ENCODE measurements around the gene SEH1L.
A peak's percentile ranks its signal among the peaks of the same experiment; 100 is the strongest.

Gene SEH1L

GRCh38 chr18:12921178-12921577, 26.6 kb upstream of the SEH1L start:
- Histone ChIP-seq H2AFZ (ENCODE audit: low read length) (peak overlapping the region; percentile 81), H3K27me3 (ENCODE audit: insufficient read depth, low read length, poor library complexity, severe bottlenecking) (no peaks in the 10 kb centered on the region), H3K4me1 (ENCODE audit: insufficient read depth, low read length, poor library complexity, severe bottlenecking) (peaks cover 8% of the 10 kb centered on the region), H3F3A (ENCODE audit: low read depth) (no peaks in the 10 kb centered on the region), H3K36me3 (ENCODE audit: insufficient read depth, low read length) (no peaks in the 10 kb centered on the region), H4K20me1 (ENCODE audit: insufficient read depth, low read length, poor library complexity, severe bottlenecking) (no peaks in the 10 kb centered on the region), H3K4me2 (ENCODE audit: low read depth, low read length, poor library complexity, severe bottlenecking) (peak overlapping the region; percentile 48), H3K9ac (ENCODE audit: low read depth, low read length, poor library complexity, severe bottlenecking) (no peak overlapping the region), H3K9me3 (ENCODE audit: insufficient read depth, low read depth, low read length) (no peaks in the 10 kb centered on the region), H3K4me3 (ENCODE audit: low read length, poor library complexity, severe bottlenecking) (peak overlapping the region; percentile 27), H3K9me2 (replicated peaks; ENCODE audit: low read depth, low read length) (no peaks in the 10 kb centered on the region), H3K79me2 (ENCODE audit: insufficient read depth, low read length) (no peaks in the 10 kb centered on the region)
- no peak for TF ChIP-seq CTCF (conservative IDR thresholded peaks at IDR 0.05; ENCODE audit: low read length)
- no peak for TF ChIP-seq EZH2phosphoT487 (IDR thresholded peaks at IDR 0.05; ENCODE audit: borderline replicate concordance)

GRCh38 chr18:12922266-12922665, 25.5 kb upstream of the SEH1L start:
- Histone ChIP-seq H2AFZ (ENCODE audit: low read length) (no peak overlapping the region), H3K27me3 (ENCODE audit: insufficient read depth, low read length, poor library complexity, severe bottlenecking) (no peaks in the 10 kb centered on the region), H4K20me1 (ENCODE audit: insufficient read depth, low read length, poor library complexity, severe bottlenecking) (no peaks in the 10 kb centered on the region), H3K79me2 (ENCODE audit: insufficient read depth, low read length) (no peaks in the 10 kb centered on the region), H3K9ac (ENCODE audit: low read depth, low read length, poor library complexity, severe bottlenecking) (no peak overlapping the region), H3K4me2 (ENCODE audit: low read depth, low read length, poor library complexity, severe bottlenecking) (no peak overlapping the region), H3F3A (ENCODE audit: low read depth) (no peaks in the 10 kb centered on the region), H3K4me3 (ENCODE audit: low read length, poor library complexity, severe bottlenecking) (no peak overlapping the region), H3K36me3 (ENCODE audit: insufficient read depth, low read length) (no peaks in the 10 kb centered on the region), H3K4me1 (ENCODE audit: insufficient read depth, low read length, poor library complexity, severe bottlenecking) (peaks cover 8% of the 10 kb centered on the region), H3K9me2 (replicated peaks; ENCODE audit: low read depth, low read length) (no peaks in the 10 kb centered on the region), H3K9me3 (ENCODE audit: insufficient read depth, low read depth, low read length) (no peaks in the 10 kb centered on the region)
- TF ChIP-seq EZH2phosphoT487 (IDR thresholded peaks at IDR 0.05; ENCODE audit: borderline replicate concordance): no peak
- no peak for TF ChIP-seq CTCF (conservative IDR thresholded peaks at IDR 0.05; ENCODE audit: low read length)

- no peaks in the 10 kb centered on the region for H3F3A ChIP-seq (ENCODE audit: low read depth)
- no peaks in the 10 kb centered on the region for H3K27me3 ChIP-seq (ENCODE audit: insufficient read depth, low read length, poor library complexity, severe bottlenecking)
- H3K9ac ChIP-seq (ENCODE audit: low read depth, low read length, poor library complexity, severe bottlenecking): no peak overlapping the region
- no peak overlapping the region for H3K4me3 ChIP-seq (ENCODE audit: low read length, poor library complexity, severe bottlenecking)
- H3K9me2 ChIP-seq (replicated peaks; ENCODE audit: low read depth, low read length): no peaks in the 10 kb centered on the region
- peaks cover 8% of the 10 kb centered on the region for H3K4me1 ChIP-seq (ENCODE audit: insufficient read depth, low read length, poor library complexity, severe bottlenecking)
- no peak for TF ChIP-seq EZH2phosphoT487 (IDR thresholded peaks at IDR 0.05; ENCODE audit: borderline replicate concordance)
- no peak for TF ChIP-seq CTCF (conservative IDR thresholded peaks at IDR 0.05; ENCODE audit: low read length)
- no peaks in the 10 kb centered on the region for H3K79me2 ChIP-seq (ENCODE audit: insufficient read depth, low read length)
- no peaks in the 10 kb centered on the region for H3K36me3 ChIP-seq (ENCODE audit: insufficient read depth, low read length)
- no peaks in the 10 kb centered on the region for H4K20me1 ChIP-seq (ENCODE audit: insufficient read depth, low read length, poor library complexity, severe bottlenecking)
- no peaks in the 10 kb centered on the region for H3K9me3 ChIP-seq (ENCODE audit: insufficient read depth, low read depth, low read length)
- no peak overlapping the region for H2AFZ ChIP-seq (ENCODE audit: low read length)
- no peak overlapping the region for H3K4me2 ChIP-seq (ENCODE audit: low read depth, low read length, poor library complexity, severe bottlenecking)
Observed at GRCh38 chr18:12924616-12925015, 23.2 kb upstream of the SEH1L start.
